ELF-1 (cell line): ENCODE data around the gene CSAG2.
A peak's percentile ranks its signal among the peaks of the same experiment; 100 is the strongest.

Experiments
- DNase-seq: peaks from one replicate; pipeline ENCODE4 v3.0.0-alpha.2; 2016; ENCODE audit warnings: low read depth, low spot score

Gene CSAG2

DNA sequence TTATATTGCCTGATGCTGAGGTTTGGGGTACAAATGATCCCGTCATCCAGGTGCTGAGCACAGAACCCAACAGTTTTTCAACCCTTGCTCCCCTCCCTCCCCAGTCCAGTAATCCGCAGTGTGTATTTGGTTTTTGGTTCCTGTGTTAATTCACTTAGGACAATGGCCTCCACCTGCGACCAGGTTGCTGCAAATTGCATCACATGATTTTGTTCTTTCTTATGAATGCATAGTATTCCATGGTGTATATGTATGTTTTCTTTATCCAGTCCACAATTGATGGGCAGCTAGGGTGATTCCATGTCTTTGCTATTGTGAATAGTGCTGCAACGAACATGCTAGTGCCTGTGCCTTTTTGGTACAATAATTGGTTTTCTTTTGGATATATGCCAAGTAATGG, 46.0 kb downstream of the CSAG2 start:
- no peak for DNase-seq

DNA sequence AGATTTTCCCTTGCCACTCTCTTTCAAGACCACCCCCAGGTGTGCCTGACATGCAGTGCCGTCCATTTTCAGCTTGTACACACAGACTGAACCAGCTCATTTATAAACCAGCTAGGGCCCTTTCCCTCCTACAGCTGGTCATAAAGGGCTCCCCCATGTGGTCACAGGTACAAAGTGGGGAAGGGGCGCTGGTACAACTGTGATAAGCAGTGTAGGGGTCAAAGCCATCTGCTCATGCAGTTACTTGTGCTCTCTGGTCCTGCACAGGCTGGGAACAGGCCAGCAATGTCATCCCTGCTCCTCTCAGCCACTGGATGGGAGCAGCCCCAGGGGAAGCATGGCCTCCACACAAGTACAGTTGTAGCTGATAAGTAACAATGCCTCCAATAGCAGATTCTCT, 50.8 kb downstream of the CSAG2 start:
- peak; percentile 39 for DNase-seq
